ENCODE results near the gene ASH1L. TPM values are rescaled to one million over a fixed set of nuclear protein-coding genes. Genes with fewer than 3 reads are reported as not detected.
"Not testable (repeated sequence)": the region's sequence is repeated elsewhere in the genome, so short reads cannot be mapped to it uniquely, and the experiment has no call there.

Gene ASH1L
- total and polyA plus RNA-seq, 2 experiments from 2014 or later: 14.5 to 30.6 TPM

- TF ChIP-seq EZH2 (IDR thresholded peaks at IDR 0.05; ENCODE audit: borderline replicate concordance) (no peak), EZH2phosphoT487 (IDR thresholded peaks at IDR 0.05; ENCODE audit: low read depth, severe bottlenecking, unreplicated experiment) (no peak), CTCF (IDR thresholded peaks at IDR 0.05; ENCODE audit: poor library complexity) (no peak)
- Histone ChIP-seq H3K4me2 (no peak overlapping the region), H2AFZ (no peak overlapping the region), H3K36me3 (replicated peaks; ENCODE audit: insufficient read depth, low read depth) (no peaks in the 10 kb centered on the region), H3K9me3 (ENCODE audit: low read depth) (no peaks in the 10 kb centered on the region), H3K79me2 (no peaks in the 10 kb centered on the region), H3K4me1 (ENCODE audit: insufficient read depth) (no peaks in the 10 kb centered on the region), H3K27ac (no peak overlapping the region), H3K9me2 (replicated peaks; ENCODE audit: insufficient read depth) (no peaks in the 10 kb centered on the region), H3K4me3 (no peak overlapping the region), H3K27me3 (no peaks in the 10 kb centered on the region), H4K20me1 (ENCODE audit: insufficient read depth, poor library complexity, severe bottlenecking) (no peaks in the 10 kb centered on the region)
- WGBS (ENCODE audit: low lambda C conversion rate, missing lambda C conversion rate): 83% methylated on average over 1 of the region's 1 CpG
- DNase-seq (ENCODE audit: low spot score): no peak
Measured at GRCh38 chr1:155334962-155335361, 227.6 kb downstream of the ASH1L start.

- H3K36me3 ChIP-seq (replicated peaks; ENCODE audit: insufficient read depth, low read depth): no peaks in the 10 kb centered on the region
- H3K9me3 ChIP-seq (ENCODE audit: low read depth): no peaks in the 10 kb centered on the region
- TF ChIP-seq EZH2phosphoT487 (IDR thresholded peaks at IDR 0.05; ENCODE audit: low read depth, severe bottlenecking, unreplicated experiment) (no peak), CTCF (IDR thresholded peaks at IDR 0.05; ENCODE audit: poor library complexity) (no peak), EZH2 (IDR thresholded peaks at IDR 0.05; ENCODE audit: borderline replicate concordance) (no peak)
- no peak overlapping the region for H3K4me3 ChIP-seq
- no peaks in the 10 kb centered on the region for H3K9me2 ChIP-seq (replicated peaks; ENCODE audit: insufficient read depth)
- H3K4me1 ChIP-seq (ENCODE audit: insufficient read depth): peaks cover 6% of the 10 kb centered on the region
- no peak overlapping the region for H3K4me2 ChIP-seq
- peaks cover 3% of the 10 kb centered on the region for H4K20me1 ChIP-seq (ENCODE audit: insufficient read depth, poor library complexity, severe bottlenecking)
- H2AFZ ChIP-seq: no peak overlapping the region
- H3K27me3 ChIP-seq: no peaks in the 10 kb centered on the region
- H3K79me2 ChIP-seq: peaks cover 22% of the 10 kb centered on the region
- H3K27ac ChIP-seq: no peak overlapping the region
- DNase-seq (ENCODE audit: low spot score): no peak
- 97% methylated on average over 11 of the region's 11 CpGs for WGBS (ENCODE audit: low lambda C conversion rate, missing lambda C conversion rate)
Measured at GRCh38 chr1:155329980-155330598, 232.5 kb downstream of the ASH1L start.

DNA sequence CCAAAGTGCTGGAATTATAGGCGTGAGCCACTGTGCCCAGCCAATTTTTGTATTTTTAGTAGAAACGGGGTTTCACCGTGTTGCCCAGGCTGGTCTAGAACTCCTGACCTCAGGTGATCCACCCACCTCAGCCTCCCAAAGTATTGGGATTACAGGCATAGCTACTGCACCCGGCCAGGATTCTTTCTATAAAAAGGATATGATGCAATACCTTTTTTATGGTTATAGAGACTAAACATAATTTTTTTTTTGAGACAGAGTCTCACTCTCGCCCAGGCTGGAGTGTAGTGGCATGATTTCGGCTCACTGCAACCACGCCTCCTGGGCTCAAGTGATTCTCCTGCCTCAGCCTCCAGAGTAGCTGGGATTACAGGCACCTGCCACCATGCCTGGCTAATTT, 233.7 kb downstream of the ASH1L start:
- not testable (repeated sequence) for H3K4me3 ChIP-seq; H3K27ac ChIP-seq; H3K36me3 ChIP-seq (replicated peaks; ENCODE audit: insufficient read depth, low read depth); H3K27me3 ChIP-seq; DNase-seq (ENCODE audit: low spot score); H3K9me2 ChIP-seq (replicated peaks; ENCODE audit: insufficient read depth); H3K9me3 ChIP-seq (ENCODE audit: low read depth); H3K4me1 ChIP-seq (ENCODE audit: insufficient read depth); H4K20me1 ChIP-seq (ENCODE audit: insufficient read depth, poor library complexity, severe bottlenecking); H3K4me2 ChIP-seq; H2AFZ ChIP-seq
- 93% methylated on average over 7 of the region's 7 CpGs for WGBS (ENCODE audit: low lambda C conversion rate, missing lambda C conversion rate)
- H3K79me2 ChIP-seq: peaks cover 22% of the 10 kb centered on the region

GRCh38 chr1:155327981-155328380, 234.6 kb downstream of the ASH1L start:
- H4K20me1 ChIP-seq (ENCODE audit: insufficient read depth, poor library complexity, severe bottlenecking): peaks cover 3% of the 10 kb centered on the region
- WGBS (ENCODE audit: low lambda C conversion rate, missing lambda C conversion rate): 97% methylated on average over 4 of the region's 4 CpGs
- H3K4me2 ChIP-seq: no peak overlapping the region
- no peaks in the 10 kb centered on the region for H3K9me2 ChIP-seq (replicated peaks; ENCODE audit: insufficient read depth)
- H3K27me3 ChIP-seq: no peaks in the 10 kb centered on the region
- H3K79me2 ChIP-seq: peaks cover 22% of the 10 kb centered on the region
- no peak for DNase-seq (ENCODE audit: low spot score)
- no peak overlapping the region for H3K27ac ChIP-seq
- no peak overlapping the region for H2AFZ ChIP-seq
- H3K9me3 ChIP-seq (ENCODE audit: low read depth): no peaks in the 10 kb centered on the region
- no peaks in the 10 kb centered on the region for H3K36me3 ChIP-seq (replicated peaks; ENCODE audit: insufficient read depth, low read depth)
- TF ChIP-seq EZH2 (IDR thresholded peaks at IDR 0.05; ENCODE audit: borderline replicate concordance) (no peak), CTCF (IDR thresholded peaks at IDR 0.05; ENCODE audit: poor library complexity) (no peak), EZH2phosphoT487 (IDR thresholded peaks at IDR 0.05; ENCODE audit: low read depth, severe bottlenecking, unreplicated experiment) (no peak)
- no peak overlapping the region for H3K4me3 ChIP-seq
- H3K4me1 ChIP-seq (ENCODE audit: insufficient read depth): peaks cover 6% of the 10 kb centered on the region

Data from hepatocyte (in vitro differentiated cells).